GM18499 (cell line): ENCODE measurements around the gene HPDL.
"Not testable (repeated sequence)": the region's sequence is repeated elsewhere in the genome, so short reads cannot be mapped to it uniquely, and the experiment has no call there.

Experiments
- ATAC-seq: cut with Tn5 transposase; IDR thresholded peaks from one replicate; pipeline ENCODE4 v1.9.1; 2021; ENCODE audit warnings: moderate number of reproducible peaks; ENCODE audit not compliant: insufficient read depth, unreplicated experiment

Gene HPDL

GRCh38 chr1:45348609-45348965, 21.9 kb downstream of the HPDL start:
- no peak for ATAC-seq

GRCh38 chr1:45348966-45349677, 22.4 kb downstream of the HPDL start:
- no peak for ATAC-seq

- no peak for ATAC-seq
Measured at GRCh38 chr1:45351508-45351907, 24.8 kb downstream of the HPDL start.

- ATAC-seq: no peak
Measured at GRCh38 chr1:45353685-45354084, 27.0 kb downstream of the HPDL start.

GRCh38 chr1:45354838-45355237, 28.1 kb downstream of the HPDL start:
- ATAC-seq: no peak

- ATAC-seq: no peak
Measured at GRCh38 chr1:45355683-45356082, 29.0 kb downstream of the HPDL start.

GRCh38 chr1:45356186-45356585, 29.5 kb downstream of the HPDL start:
- no peak for ATAC-seq

- ATAC-seq: no peak
Measured at GRCh38 chr1:45359882-45360513, 33.3 kb downstream of the HPDL start.

- ATAC-seq: not testable (repeated sequence)
Measured at GRCh38 chr1:45360981-45361380, 34.3 kb downstream of the HPDL start.

- ATAC-seq: no peak
Measured at GRCh38 chr1:45364294-45364693, 37.6 kb downstream of the HPDL start.

- ATAC-seq: no peak
Measured at GRCh38 chr1:45365051-45365450, 38.4 kb downstream of the HPDL start.

GRCh38 chr1:45370575-45370974, 43.9 kb downstream of the HPDL start:
- ATAC-seq: no peak

- ATAC-seq: no peak
Measured at GRCh38 chr1:45373573-45373972, 46.9 kb downstream of the HPDL start.

- no peak for ATAC-seq
Measured at GRCh38 chr1:45375104-45376090, 48.7 kb downstream of the HPDL start.

GRCh38 chr1:45378184-45378583, 51.5 kb downstream of the HPDL start:
- no peak for ATAC-seq
